ENCODE results near the gene ZNF609. TPM values are rescaled to one million over a fixed set of nuclear protein-coding genes. Genes with fewer than 3 reads are reported as not detected.

The ZNF609 gene
- polyA plus RNA-seq, 1 donor (not counting 4 experiments of a cell fraction or from before 2014, with no cell fraction given) = 16.9 TPM

- DNase-seq (ENCODE audit: low read depth, low spot score) = no peak
- H3K4me2 ChIP-seq (ENCODE audit: control insufficient read depth, extremely low read depth, insufficient read depth, low read depth, low read length) = no peak overlapping the region
- no peak overlapping the region for H3K4me3 ChIP-seq (ENCODE audit: control insufficient read depth in 2 of 3, extremely low read depth in 1 of 3, insufficient read depth in 2 of 3, low read depth in 1 of 3, low read length in 3 of 3)
- peaks cover 0 to 7% of the 10 kb centered on the region in 2 experiments for H3K36me3 ChIP-seq (ENCODE audit: control insufficient read depth in 2 of 2, extremely low read depth in 1 of 2, insufficient read depth in 2 of 2, low read length in 2 of 2)
- no peaks in the 10 kb centered on the region for H4K20me1 ChIP-seq (ENCODE audit: control insufficient read depth, extremely low read depth, insufficient read depth, low read length)
- no peak overlapping the region for H3K27ac ChIP-seq (ENCODE audit: control insufficient read depth, insufficient read depth, low read length)
- H3K9me1 ChIP-seq (ENCODE audit: control insufficient read depth, extremely low read depth, insufficient read depth, low read length) = no peaks in the 10 kb centered on the region
- no peaks in the 10 kb centered on the region for H3K4me1 ChIP-seq (ENCODE audit: control insufficient read depth, extremely low read depth, insufficient read depth, low read length)
- no peak overlapping the region for H2AFZ ChIP-seq (ENCODE audit: control insufficient read depth, low read length)
- no peak for FAIRE-seq
- no peaks in the 10 kb centered on the region for H3K79me2 ChIP-seq (ENCODE audit: control insufficient read depth, insufficient read depth, low read length)
- no peaks in the 10 kb centered on the region for H3K9me3 ChIP-seq (ENCODE audit: control insufficient read depth, low read depth, low read length)
- dilution Hi-C loops (cut with MboI; ENCODE audit: extremely low pct_ligation_motif_present, low sequenced_read_pairs) = no loop called here
- no peaks in the 10 kb centered on the region for H3K27me3 ChIP-seq (ENCODE audit: control insufficient read depth, extremely low read depth, insufficient read depth, low read length)
- TF ChIP-seq EZH2 (IDR thresholded peaks at IDR 0.05; ENCODE audit: low read length) (no peak), CTCF (optimal IDR thresholded peaks at IDR 0.05 in 1 of 3, IDR thresholded peaks at IDR 0.05 in 1 of 3, conservative IDR thresholded peaks at IDR 0.05 in 1 of 3; ENCODE audit: extremely low read depth in 1 of 3, insufficient read depth in 2 of 3, low read length in 3 of 3) (no peak)
- H3K9ac ChIP-seq (ENCODE audit: control insufficient read depth, extremely low read depth, insufficient read depth, low read length) = no peak overlapping the region
Observed at GRCh38 chr15:64667736-64668161, 207.4 kb downstream of the ZNF609 start.

GRCh38 chr15:64673866-64674265, 213.5 kb downstream of the ZNF609 start:
- no peaks in the 10 kb centered on the region for H3K9me1 ChIP-seq (ENCODE audit: control insufficient read depth, extremely low read depth, insufficient read depth, low read length)
- H3K9ac ChIP-seq (ENCODE audit: control insufficient read depth, extremely low read depth, insufficient read depth, low read length) = no peak overlapping the region
- H3K79me2 ChIP-seq (ENCODE audit: control insufficient read depth, insufficient read depth, low read length) = no peaks in the 10 kb centered on the region
- no peaks in the 10 kb centered on the region for H3K4me1 ChIP-seq (ENCODE audit: control insufficient read depth, extremely low read depth, insufficient read depth, low read length)
- TF ChIP-seq CTCF (optimal IDR thresholded peaks at IDR 0.05 in 1 of 3, IDR thresholded peaks at IDR 0.05 in 1 of 3, conservative IDR thresholded peaks at IDR 0.05 in 1 of 3; ENCODE audit: extremely low read depth in 1 of 3, insufficient read depth in 2 of 3, low read length in 3 of 3) (no peak), EZH2 (IDR thresholded peaks at IDR 0.05; ENCODE audit: low read length) (no peak)
- H4K20me1 ChIP-seq (ENCODE audit: control insufficient read depth, extremely low read depth, insufficient read depth, low read length) = no peaks in the 10 kb centered on the region
- no peaks in the 10 kb centered on the region for H3K9me3 ChIP-seq (ENCODE audit: control insufficient read depth, low read depth, low read length)
- FAIRE-seq = no peak
- no peak overlapping the region for H2AFZ ChIP-seq (ENCODE audit: control insufficient read depth, low read length)
- H3K36me3 ChIP-seq (ENCODE audit: control insufficient read depth in 2 of 2, extremely low read depth in 1 of 2, insufficient read depth in 2 of 2, low read length in 2 of 2) = peaks cover 9 to 22% of the 10 kb centered on the region in 2 experiments
- H3K4me2 ChIP-seq (ENCODE audit: control insufficient read depth, extremely low read depth, insufficient read depth, low read depth, low read length) = no peak overlapping the region
- DNase-seq (ENCODE audit: low read depth, low spot score) = no peak
- H3K27me3 ChIP-seq (ENCODE audit: control insufficient read depth, extremely low read depth, insufficient read depth, low read length) = no peaks in the 10 kb centered on the region
- no peak overlapping the region for H3K4me3 ChIP-seq (ENCODE audit: control insufficient read depth in 2 of 3, extremely low read depth in 1 of 3, insufficient read depth in 2 of 3, low read depth in 1 of 3, low read length in 3 of 3)
- dilution Hi-C loops (cut with MboI; ENCODE audit: extremely low pct_ligation_motif_present, low sequenced_read_pairs) = no loop called here
- H3K27ac ChIP-seq (ENCODE audit: control insufficient read depth, insufficient read depth, low read length) = no peak overlapping the region
